HepG2 (cell line): ENCODE results near the gene FAM240A. TPM values are rescaled to one million over a fixed set of nuclear protein-coding genes. Genes with fewer than 3 reads are reported as not detected.

Experiments used
- AKNA ChIP-seq: sonication (generic); formaldehyde crosslinking; IDR thresholded peaks from 2 replicates; pipeline ENCODE4 v1.4.0; 2020; ENCODE audit warnings: missing genetic modification reagents, borderline replicate concordance
- GATA4 ChIP-seq: sonication (generic); IDR thresholded peaks from 2 replicates; pipeline ENCODE4 v1.6.1; 2016; ENCODE audit warnings: antibody characterized with exemption, low read depth, borderline replicate concordance
- JDP2 ChIP-seq: sonication (generic); formaldehyde crosslinking; IDR thresholded peaks from 2 replicates; pipeline ENCODE4 v1.8.1; 2022; ENCODE audit warnings: missing genetic modification reagents, borderline replicate concordance
- MIER3 ChIP-seq: IDR thresholded peaks from 2 replicates; pipeline ENCODE4 v1.6.1; 2016; ENCODE audit warnings: missing compliant biosample characterization, borderline replicate concordance
- NR2F1 ChIP-seq, 2 experiments: fragments of 450-650 bp in 1 of 2; formaldehyde crosslinking in 1 of 2; IDR thresholded peaks; 2 replicates each; pipeline versions ENCODE4 v1.5.0 to v1.6.1; 2016 to 2020; ENCODE audit warnings: mild to moderate bottlenecking in 1 of 2, missing compliant biosample characterization in 1 of 2, missing genetic modification reagents in 1 of 2, moderate library complexity in 1 of 2
- ZNF431 ChIP-seq: sonication (generic); formaldehyde crosslinking; IDR thresholded peaks from 2 replicates; pipeline ENCODE4 v1.9.0; 2022; ENCODE audit warnings: missing genetic modification reagents, low read depth, mild to moderate bottlenecking, borderline replicate concordance
- ZNF484 ChIP-seq: sonication (generic); formaldehyde crosslinking; IDR thresholded peaks from 2 replicates; pipeline ENCODE4 v1.5.1; 2020; ENCODE audit warnings: mild to moderate bottlenecking, low read depth, missing genetic modification reagents, borderline replicate concordance
- ZNF670 ChIP-seq: sonication (generic); formaldehyde crosslinking; IDR thresholded peaks from 2 replicates; pipeline ENCODE4 v1.8.0; 2022; ENCODE audit warnings: mild to moderate bottlenecking, missing genetic modification reagents, borderline replicate concordance
- polyA plus RNA-seq, 8 experiments: library from polyadenylated mRNA; depleted of rRNA in 3 of 8; stranded (reverse) in 7 of 8; unstranded in 1 of 8; fragments of >200 nt; fragmentation: Illumina TruSeq in 4 of 8; extraction: Trizol in 4 of 8; gene quantifications; 2 replicates each; pipeline versions ENCODE4 v1.2.1 to v1.2.3, GENCODE V29; 2011 to 2016; ENCODE audit warnings: low read depth in 4 of 8, missing spikeins in 1 of 8, mixed read lengths in 1 of 8; ENCODE audit not compliant: insufficient read depth in 1 of 8
- total RNA-seq, 5 experiments: library from RNA; depleted of rRNA; stranded (reverse); fragments of >200 nt; fragmentation: Illumina TruSeq; extraction: Trizol; gene quantifications; 2 replicates each; pipeline ENCODE4 v1.2.3, GENCODE V29; 2016; ENCODE audit warnings: low read depth in 1 of 5

FAM240A gene
- total and polyA plus RNA-seq, 2 of the 13 experiments (the other 11 are each of a cell fraction or from before 2014, with no cell fraction given): not detected

- TF ChIP-seq AKNA (CRISPR knock-in tag) (no peak), GATA4 (no peak), JDP2 (CRISPR knock-in tag) (no peak), ZNF484 (CRISPR knock-in tag) (no peak), MIER3 (CRISPR knock-in tag) (no peak), ZNF670 (CRISPR knock-in tag) (no peak), ZNF431 (no peak), NR2F1 (CRISPR knock-in tag; IDR thresholded peaks at IDR 0.05) (no peak)
These were observed 49.7 kb downstream of the FAM240A start (continued) for GRCh38 chr3:46661776-46662766.
